GM12878 (cell line): ENCODE results near the gene C6orf89. TPM values are rescaled to one million over a fixed set of nuclear protein-coding genes. Genes with fewer than 3 reads are reported as not detected.

Experiments used
- ATAC-seq: fragments of 200-7000 bp; cut with Tn5 transposase; 3 replicates; pipeline ENCODE4 v1.9.1; 2020; ENCODE audit warnings: mild to moderate bottlenecking, moderate library complexity
- BruUV-seq: library from RNA; stranded (reverse); fragments of 400-500 nt; replicated peaks from 2 replicates; lab custom pipeline; 2021; lab: Mats Ljungman, UMichigan
- CTCF ChIA-PET: fragments of 300-600 bp; sonication (Branson Sonifier 250); formaldehyde crosslinking; extraction: SDS; loops from one replicate; lab custom pipeline; 2021; ENCODE audit warnings: inconsistent platforms; lab: Yijun Ruan, JAX
- POLR2A ChIA-PET: fragments of 350-600 bp; formaldehyde crosslinking; extraction: SDS; loops from one replicate; lab custom pipeline; 2021; ENCODE audit warnings: inconsistent platforms; lab: Charles Lee
- RAD21 ChIA-PET: fragments of 300-600 bp; sonication (Branson Sonifier 250); formaldehyde crosslinking; loops from one replicate; lab custom pipeline; 2023; ENCODE audit warnings: antibody characterized with exemption; ENCODE audit not compliant: unreplicated experiment; lab: Charles Lee
- SMC1A ChIA-PET: fragments of 300-600 bp; sonication (Branson Sonifier 250); formaldehyde crosslinking; loops from one replicate; lab custom pipeline; 2023; ENCODE audit not compliant: unreplicated experiment, uncharacterized antibody; lab: Charles Lee
- DNase-seq: peaks from one replicate; pipeline ENCODE4 v3.0.0-alpha.2; 2011; ENCODE audit warnings: low read depth, low spot score
- FAIRE-seq: peaks from 3 replicates; lab custom pipeline; 2011; peaks lifted over from hg19 to GRCh38; lab: Jason Lieb, UNC
- H2AFZ ChIP-seq: 2 replicates; pipeline ENCODE4 v1.6.0; 2011; ENCODE audit warnings: low read depth, low read length, control low read depth; ENCODE audit not compliant: control insufficient read depth
- H3K27ac ChIP-seq: 2 replicates; pipeline ENCODE4 v1.5.1; 2011; ENCODE audit warnings: control low read depth; ENCODE audit not compliant: control insufficient read depth, insufficient read depth
- H3K27me3 ChIP-seq, 2 experiments: replicated peaks in 1 of 2; 2 replicates each; pipeline versions ENCODE4 v1.6.0 to v1.6.1; 2011; ENCODE audit warnings: low read length in 1 of 2; ENCODE audit not compliant: control insufficient read depth in 2 of 2, insufficient read depth in 2 of 2
- H3K36me3 ChIP-seq, 2 experiments: 2 replicates each; pipeline ENCODE4 v1.5.1; 2011; ENCODE audit warnings: low read length in 1 of 2; ENCODE audit not compliant: control insufficient read depth in 2 of 2, insufficient read depth in 2 of 2
- H3K4me1 ChIP-seq: 2 replicates; pipeline ENCODE4 v1.6.1; 2011; ENCODE audit warnings: mild to moderate bottlenecking, low read length, moderate library complexity, mixed read lengths; ENCODE audit not compliant: control insufficient read depth, insufficient read depth
- H3K4me2 ChIP-seq: 2 replicates; pipeline ENCODE4 v1.6.0; 2011; ENCODE audit warnings: control low read depth; ENCODE audit not compliant: control insufficient read depth, insufficient read depth
- H3K4me3 ChIP-seq: fragments of 200-600 bp; sonication (generic); 2 replicates; pipeline ENCODE4 v1.5.1; 2016
- H3K79me2 ChIP-seq: 2 replicates; pipeline ENCODE4 v1.6.0; 2011; ENCODE audit warnings: low read length; ENCODE audit not compliant: control insufficient read depth, insufficient read depth
- H3K9ac ChIP-seq: 2 replicates; pipeline ENCODE4 v1.8.0; 2011; ENCODE audit warnings: low read length, control low read depth, mixed read lengths; ENCODE audit not compliant: control insufficient read depth, insufficient read depth
- H3K9me3 ChIP-seq: replicated peaks from 3 replicates; pipeline ENCODE4 v1.5.1; 2011; ENCODE audit warnings: mild to moderate bottlenecking, low read length; ENCODE audit not compliant: control insufficient read depth, insufficient read depth
- H4K20me1 ChIP-seq: 2 replicates; pipeline ENCODE4 v1.6.0; 2011; ENCODE audit not compliant: control insufficient read depth, insufficient read depth
- BHLHE40 ChIP-seq, 2 experiments: fragments of 450-650 bp in 1 of 2; IDR thresholded peaks; 2 replicates each; pipeline ENCODE4 v1.6.1; 2011 to 2017; ENCODE audit warnings: low read depth in 2 of 2, borderline replicate concordance in 1 of 2, improper control_type of control experiment in 1 of 2, low read length in 1 of 2, mild to moderate bottlenecking in 1 of 2
- IKZF2 ChIP-seq, 2 experiments: fragments of 450-650 bp; IDR thresholded peaks; 2 replicates each; pipeline ENCODE4 v1.6.1; 2017; ENCODE audit warnings: mild to moderate bottlenecking in 2 of 2, moderate library complexity in 2 of 2
- WGBS: methylation state at CpG from one replicate; pipeline ENCODE4 v1.1.6; 2016; ENCODE audit warnings: low lambda C conversion rate; ENCODE audit not compliant: insufficient replicate concordance, insufficient coverage; ENCODE audit errors: missing lambda C conversion rate; 5-methylcytosine and 5-hydroxymethylcytosine counted together
- in situ Hi-C: fragments of 300-500 bp; cut with MboI; formaldehyde crosslinking; loops from 9 replicates; pipeline ENCODE4 v1.14.3; 2018; ENCODE audit warnings: mixed read lengths
- intact Hi-C: fragments of 100-400 bp; cut with micrococcal nuclease; formaldehyde crosslinking; loops from one replicate; pipeline ENCODE4 v1.14.2; 2022; ENCODE audit not compliant: unreplicated experiment
- polyA plus RNA-seq, 11 experiments: library from polyadenylated mRNA; depleted of rRNA in 4 of 11; unstranded in 6 of 11; stranded (reverse) in 5 of 11; fragments of >200 nt; fragmentation: Nextera tagmentation in 4 of 11; fragmentation: Illumina TruSeq in 1 of 11; extraction: Ambion mirVana in 4 of 11; extraction: Trizol in 1 of 11; gene quantifications; 1 replicate in 1 of 11; 2 replicates in 10 of 11; pipeline versions ENCODE4 v1.2.1 to v1.2.3, GENCODE V29; 2011 to 2016; ENCODE audit warnings: inconsistent platforms in 2 of 11, missing spikeins in 2 of 11, low read depth in 1 of 11
- total RNA-seq, 4 experiments: library from RNA; depleted of rRNA in 3 of 4; stranded (reverse); fragments of >200 nt in 3 of 4; fragmentation: Illumina TruSeq in 1 of 4; extraction: Trizol in 1 of 4; gene quantifications; 2 replicates each; pipeline versions ENCODE4 v1.2.1 to v1.2.3, GENCODE V29; 2013 to 2021
- TF ChIP-seq, protein P1 (sequence below), 3 experiments: IDR thresholded peaks in 2 of 3; conservative IDR thresholded peaks in 1 of 3; 2 replicates each; pipeline ENCODE4 v1.5.1; 2011; ENCODE audit warnings: low read depth in 3 of 3, low read length in 3 of 3, mild to moderate bottlenecking in 3 of 3, control low read depth in 2 of 3, moderate library complexity in 2 of 3, inconsistent platforms in 1 of 3, mixed read lengths in 1 of 3; ENCODE audit not compliant: control insufficient read depth in 2 of 3, insufficient read depth in 1 of 3; ENCODE audit errors: extremely low read depth in 1 of 3
- TF ChIP-seq, protein P2 (sequence below): fragments of 450-650 bp; IDR thresholded peaks from 2 replicates; pipeline ENCODE4 v1.6.1; 2016; ENCODE audit warnings: mild to moderate bottlenecking

Gene C6orf89
- total and polyA plus RNA-seq, 10 of the 15 experiments (the other 5 are each of a cell fraction or from before 2014, with no cell fraction given), result 10.8 to 42.7 (median 28.6) TPM

DNA sequence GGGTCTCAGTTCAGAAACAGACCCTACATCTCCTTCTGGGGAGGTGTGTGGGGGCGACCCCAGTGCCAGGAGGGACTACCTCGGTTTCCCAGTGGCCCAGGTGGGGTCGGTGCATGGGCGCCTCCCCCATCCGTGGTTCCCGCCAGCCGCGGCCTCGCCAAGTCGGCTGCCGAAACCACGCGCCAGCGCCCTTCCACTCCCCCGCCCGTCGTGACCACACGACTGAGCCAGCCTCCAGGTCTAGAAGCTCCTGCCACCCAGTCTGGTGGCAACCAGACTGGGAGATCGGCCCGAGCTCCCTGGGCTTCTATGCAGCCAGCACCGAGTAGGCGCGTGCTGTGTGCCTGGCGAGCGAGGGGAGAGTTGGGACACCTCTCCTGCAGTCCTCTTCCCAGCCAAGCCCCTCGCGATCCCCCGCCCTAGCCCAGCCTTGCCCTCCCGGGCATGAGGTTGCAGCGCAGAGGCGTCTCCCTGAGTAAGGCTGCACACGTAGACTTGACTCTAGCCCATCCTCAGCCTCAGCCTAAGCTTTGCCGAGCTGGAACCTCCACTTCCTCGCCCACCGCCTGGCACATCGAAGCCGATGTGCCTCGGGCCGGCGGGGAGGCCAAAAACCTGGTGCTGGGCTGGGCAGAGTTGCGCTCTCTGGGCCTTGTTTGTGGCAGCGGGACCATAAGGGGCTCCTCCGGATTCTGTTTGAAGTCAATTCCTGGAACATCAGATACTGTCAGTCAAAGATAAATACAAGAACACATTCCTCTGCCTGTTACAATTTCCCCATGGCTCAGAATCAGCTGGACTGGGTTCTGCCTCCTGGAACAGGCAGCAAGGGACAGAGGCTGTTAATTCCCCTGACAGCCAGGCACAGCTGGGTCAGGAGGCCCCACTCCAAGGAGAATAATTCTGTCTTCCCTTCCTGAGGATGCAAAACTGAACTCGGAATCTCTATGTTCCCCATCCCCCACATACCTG is 45.0 kb upstream of the C6orf89 start:
- in situ Hi-C loops, result no loop called here
- no peak for DNase-seq
- CTCF ChIA-PET, result no interaction called here
- Histone ChIP-seq H3K4me2 (peak overlapping the region; percentile 38), H3K36me3 (no peaks in the 10 kb centered on the region), H3K27me3 (peaks cover 4 to 17% of the 10 kb centered on the region in 2 experiments; a peak in 3 of 4 replicates), H3K4me3 (no peak overlapping the region; the same call in 1 of the 2 replicates), H4K20me1 (no peaks in the 10 kb centered on the region), H3K4me1 (0 out of 2 replicates have a peak, but pooled peaks cover 4% of the 10 kb centered on the region), H3K9ac (no peak overlapping the region), H3K9me3 (no peaks in the 10 kb centered on the region), H2AFZ (no peak overlapping the region), H3K27ac (no peak overlapping the region), H3K79me2 (no peaks in the 10 kb centered on the region)
- POLR2A ChIA-PET, result no interaction called here
- FAIRE-seq, result no peak
- peak in 1 of 2 experiments; percentile 15; a peak in 1 of 4 replicates for TF ChIP-seq BHLHE40 (IDR thresholded peaks at IDR 0.05; ENCODE audit: borderline replicate concordance in 1 of 2, low read depth in 2 of 2, low read length in 1 of 2)
- no peak for TF ChIP-seq IKZF2 (IDR thresholded peaks at IDR 0.05)
- SMC1A ChIA-PET, result no interaction called here
- peak; percentile 29; the same call in 2 of the 3 replicates for ATAC-seq
- RAD21 ChIA-PET, result no interaction called here
- BruUV-seq, result no TSS peak
- WGBS, result 64% methylated on average over 35 of the region's 44 CpGs
- intact Hi-C loops, result no loop called here

DNA sequence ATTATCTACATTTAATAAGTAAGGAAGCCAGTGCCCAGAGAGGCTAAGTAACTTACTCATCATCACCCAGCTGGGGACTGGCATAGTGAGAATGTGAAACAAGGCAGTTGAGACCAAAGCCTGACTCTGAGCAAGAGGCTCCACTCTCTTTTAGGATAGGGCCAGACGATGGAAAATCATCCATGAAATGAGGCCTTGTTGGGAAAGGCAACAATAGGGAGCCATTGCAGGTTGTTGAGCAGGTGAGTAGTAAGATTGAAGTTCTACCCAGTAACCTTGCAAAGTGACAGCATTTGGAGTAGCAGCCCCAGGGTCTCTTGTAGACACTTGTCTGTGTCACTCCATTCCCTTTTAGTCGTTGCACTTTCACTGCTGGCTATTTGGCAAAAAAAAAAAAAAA is 44.0 kb upstream of the C6orf89 start:
- ChIA-PET SMC1A (no interaction called here), POLR2A (no interaction called here), RAD21 (no interaction called here), CTCF (interaction anchor here (0.7 kb wide), 1 partner anchor 431 kb away, joined by 4 read pairs; no protein-coding TSS in a partner anchor)
- FAIRE-seq, result no peak
- Histone ChIP-seq H3K79me2 (no peaks in the 10 kb centered on the region), H3K9ac (no peak overlapping the region), H3K4me3 (no peak overlapping the region), H3K9me3 (no peaks in the 10 kb centered on the region), H4K20me1 (no peaks in the 10 kb centered on the region), H3K27ac (no peak overlapping the region), H3K27me3 (peaks cover 4 to 17% of the 10 kb centered on the region in 2 experiments; a peak in 3 of 4 replicates), H3K4me1 (0 out of 2 replicates have a peak, but pooled peaks cover 4% of the 10 kb centered on the region), H3K4me2 (no peak overlapping the region), H3K36me3 (no peaks in the 10 kb centered on the region), H2AFZ (no peak overlapping the region)
- TF ChIP-seq, protein P1, sequence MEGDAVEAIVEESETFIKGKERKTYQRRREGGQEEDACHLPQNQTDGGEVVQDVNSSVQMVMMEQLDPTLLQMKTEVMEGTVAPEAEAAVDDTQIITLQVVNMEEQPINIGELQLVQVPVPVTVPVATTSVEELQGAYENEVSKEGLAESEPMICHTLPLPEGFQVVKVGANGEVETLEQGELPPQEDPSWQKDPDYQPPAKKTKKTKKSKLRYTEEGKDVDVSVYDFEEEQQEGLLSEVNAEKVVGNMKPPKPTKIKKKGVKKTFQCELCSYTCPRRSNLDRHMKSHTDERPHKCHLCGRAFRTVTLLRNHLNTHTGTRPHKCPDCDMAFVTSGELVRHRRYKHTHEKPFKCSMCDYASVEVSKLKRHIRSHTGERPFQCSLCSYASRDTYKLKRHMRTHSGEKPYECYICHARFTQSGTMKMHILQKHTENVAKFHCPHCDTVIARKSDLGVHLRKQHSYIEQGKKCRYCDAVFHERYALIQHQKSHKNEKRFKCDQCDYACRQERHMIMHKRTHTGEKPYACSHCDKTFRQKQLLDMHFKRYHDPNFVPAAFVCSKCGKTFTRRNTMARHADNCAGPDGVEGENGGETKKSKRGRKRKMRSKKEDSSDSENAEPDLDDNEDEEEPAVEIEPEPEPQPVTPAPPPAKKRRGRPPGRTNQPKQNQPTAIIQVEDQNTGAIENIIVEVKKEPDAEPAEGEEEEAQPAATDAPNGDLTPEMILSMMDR (IDR thresholded peaks at IDR 0.05 in 2 of 3, conservative IDR thresholded peaks at IDR 0.05 in 1 of 3; ENCODE audit: control insufficient read depth in 2 of 3, extremely low read depth in 1 of 3, insufficient read depth in 1 of 3, low read depth in 3 of 3, low read length in 3 of 3), result no peak
- TF ChIP-seq, protein P2, sequence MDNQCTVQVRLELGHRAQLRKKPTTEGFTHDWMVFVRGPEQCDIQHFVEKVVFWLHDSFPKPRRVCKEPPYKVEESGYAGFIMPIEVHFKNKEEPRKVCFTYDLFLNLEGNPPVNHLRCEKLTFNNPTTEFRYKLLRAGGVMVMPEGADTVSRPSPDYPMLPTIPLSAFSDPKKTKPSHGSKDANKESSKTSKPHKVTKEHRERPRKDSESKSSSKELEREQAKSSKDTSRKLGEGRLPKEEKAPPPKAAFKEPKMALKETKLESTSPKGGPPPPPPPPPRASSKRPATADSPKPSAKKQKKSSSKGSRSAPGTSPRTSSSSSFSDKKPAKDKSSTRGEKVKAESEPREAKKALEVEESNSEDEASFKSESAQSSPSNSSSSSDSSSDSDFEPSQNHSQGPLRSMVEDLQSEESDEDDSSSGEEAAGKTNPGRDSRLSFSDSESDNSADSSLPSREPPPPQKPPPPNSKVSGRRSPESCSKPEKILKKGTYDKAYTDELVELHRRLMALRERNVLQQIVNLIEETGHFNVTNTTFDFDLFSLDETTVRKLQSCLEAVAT, result no peak
- no TSS peak for BruUV-seq
- WGBS, result 50% methylated on average over 2 of the region's 2 CpGs
- DNase-seq, result no peak
- no peak for ATAC-seq
- in situ Hi-C loops, result no loop called here
- intact Hi-C loops, result no loop called here
